GM06990 (cell line): ENCODE results near the gene NAT16.
"Not testable (repeated sequence)": the region's sequence is repeated elsewhere in the genome, so short reads cannot be mapped to it uniquely, and the experiment has no call there.

Experiments
- DNase-seq: peaks from one replicate; pipeline ENCODE4 v3.0.0-alpha.2; 2011; ENCODE audit not compliant: insufficient read length; ENCODE audit errors: extremely low read depth
- H3K27me3 ChIP-seq: replicated peaks from 2 replicates; pipeline ENCODE4 v1.6.0; 2011; ENCODE audit warnings: low read length; ENCODE audit not compliant: control insufficient read depth, insufficient read depth
- H3K36me3 ChIP-seq: 2 replicates; pipeline ENCODE4 v1.5.1; 2011; ENCODE audit warnings: low read length; ENCODE audit not compliant: control insufficient read depth, insufficient read depth
- H3K4me3 ChIP-seq: replicated peaks from 2 replicates; pipeline ENCODE4 v1.5.1; 2011; ENCODE audit warnings: low read depth, mild to moderate bottlenecking, control low read depth, low read length
- TF ChIP-seq, protein P1 (sequence below): IDR thresholded peaks from 2 replicates; pipeline ENCODE4 v1.5.1; 2011; ENCODE audit warnings: low read length, control low read depth, mild to moderate bottlenecking, inconsistent platforms; ENCODE audit not compliant: insufficient read depth, poor library complexity, severe bottlenecking

Gene NAT16

DNA sequence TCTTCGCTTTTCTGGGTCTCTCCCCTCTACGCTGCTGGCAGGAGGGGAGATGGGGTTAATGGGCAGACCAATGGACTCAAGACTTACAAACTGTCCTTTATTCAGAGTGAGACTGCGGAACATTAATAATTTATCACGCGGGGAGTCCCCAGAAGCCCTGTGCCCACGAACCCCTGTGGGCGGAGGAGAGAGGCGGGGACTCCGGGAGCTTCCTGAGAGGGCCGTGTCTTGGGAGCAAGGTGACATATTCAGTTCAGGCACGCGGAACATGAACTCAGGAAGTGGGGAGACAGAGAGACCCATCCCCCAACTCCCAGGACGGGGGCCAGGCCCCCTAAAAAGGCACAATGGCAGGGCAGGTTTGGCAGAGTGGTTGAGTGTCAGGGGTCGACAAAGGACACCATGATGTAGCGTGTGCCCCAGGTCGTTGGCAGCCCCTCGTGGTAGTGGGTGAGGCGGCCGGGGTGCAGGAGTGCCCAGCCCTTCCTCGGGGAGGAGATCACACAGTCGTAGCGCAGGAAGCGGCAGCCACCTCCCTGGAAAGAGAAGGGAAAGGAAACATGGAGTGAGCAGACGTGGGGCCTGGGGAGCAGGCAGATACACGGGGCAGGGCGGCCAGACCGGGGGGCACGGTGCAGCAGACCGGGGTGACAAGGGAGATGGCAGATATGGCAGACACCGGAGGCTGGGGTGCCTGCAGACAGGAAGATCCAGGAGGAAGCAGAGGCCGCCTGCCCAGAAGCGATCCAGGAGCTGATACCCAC is 26.0 kb upstream of the NAT16 start:
- Histone ChIP-seq H3K36me3 (peaks cover 8% of the 10 kb centered on the region), H3K27me3 (no peaks in the 10 kb centered on the region; the same call in 1 of the 2 replicates), H3K4me3 (no peak overlapping the region)
- no peak for DNase-seq
- TF ChIP-seq, protein P1, sequence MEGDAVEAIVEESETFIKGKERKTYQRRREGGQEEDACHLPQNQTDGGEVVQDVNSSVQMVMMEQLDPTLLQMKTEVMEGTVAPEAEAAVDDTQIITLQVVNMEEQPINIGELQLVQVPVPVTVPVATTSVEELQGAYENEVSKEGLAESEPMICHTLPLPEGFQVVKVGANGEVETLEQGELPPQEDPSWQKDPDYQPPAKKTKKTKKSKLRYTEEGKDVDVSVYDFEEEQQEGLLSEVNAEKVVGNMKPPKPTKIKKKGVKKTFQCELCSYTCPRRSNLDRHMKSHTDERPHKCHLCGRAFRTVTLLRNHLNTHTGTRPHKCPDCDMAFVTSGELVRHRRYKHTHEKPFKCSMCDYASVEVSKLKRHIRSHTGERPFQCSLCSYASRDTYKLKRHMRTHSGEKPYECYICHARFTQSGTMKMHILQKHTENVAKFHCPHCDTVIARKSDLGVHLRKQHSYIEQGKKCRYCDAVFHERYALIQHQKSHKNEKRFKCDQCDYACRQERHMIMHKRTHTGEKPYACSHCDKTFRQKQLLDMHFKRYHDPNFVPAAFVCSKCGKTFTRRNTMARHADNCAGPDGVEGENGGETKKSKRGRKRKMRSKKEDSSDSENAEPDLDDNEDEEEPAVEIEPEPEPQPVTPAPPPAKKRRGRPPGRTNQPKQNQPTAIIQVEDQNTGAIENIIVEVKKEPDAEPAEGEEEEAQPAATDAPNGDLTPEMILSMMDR: no peak

DNA sequence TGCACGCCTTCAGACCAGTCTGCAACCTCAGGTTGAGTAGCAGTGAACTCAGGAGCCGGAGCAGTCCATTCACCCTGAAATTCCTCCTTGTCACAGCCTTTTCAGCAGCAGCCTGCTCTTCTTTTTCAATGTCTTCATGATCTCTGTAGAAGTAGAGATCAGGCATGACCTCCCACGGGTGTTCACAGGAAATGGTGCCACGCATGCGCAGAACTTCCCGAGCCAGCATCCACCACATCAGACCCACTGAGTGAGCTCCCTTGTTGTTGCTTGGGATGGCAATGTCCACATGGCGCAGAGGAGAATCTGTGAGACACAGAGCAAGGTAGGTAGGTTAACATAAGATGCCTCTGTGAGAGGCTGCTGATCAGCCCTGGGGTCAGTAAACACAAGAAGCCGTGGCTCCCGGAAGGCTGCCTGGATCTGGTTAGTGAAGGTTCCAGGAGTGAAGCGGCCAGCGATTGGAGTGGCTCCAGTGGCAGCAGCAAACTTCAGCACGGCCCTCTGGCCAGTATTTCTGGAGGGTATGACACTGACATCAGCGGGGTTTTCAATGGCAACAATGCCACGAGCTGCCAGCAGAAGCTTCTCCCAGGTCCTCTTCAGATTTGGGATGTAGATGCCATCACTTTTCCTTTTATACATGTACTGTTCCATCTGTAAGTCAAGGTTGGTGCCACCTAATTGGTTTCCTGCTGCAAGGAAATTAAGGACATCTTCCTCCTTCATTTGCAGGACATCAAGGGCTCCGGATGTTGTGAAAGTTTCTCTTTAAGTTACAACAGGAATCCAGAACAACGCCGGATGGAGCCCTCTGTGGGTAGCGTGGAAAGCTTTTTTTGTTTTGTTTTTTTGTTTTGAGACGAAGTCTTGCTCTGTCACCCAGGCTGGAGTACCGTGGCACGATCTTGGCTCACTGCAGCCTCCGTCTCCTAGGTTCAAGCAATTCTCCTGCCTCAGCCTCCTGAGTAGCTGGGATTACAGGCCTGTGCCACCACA is 23.9 kb upstream of the NAT16 start:
- H3K27me3 ChIP-seq, H3K36me3 ChIP-seq, H3K4me3 ChIP-seq, DNase-seq: not testable (repeated sequence)

DNA sequence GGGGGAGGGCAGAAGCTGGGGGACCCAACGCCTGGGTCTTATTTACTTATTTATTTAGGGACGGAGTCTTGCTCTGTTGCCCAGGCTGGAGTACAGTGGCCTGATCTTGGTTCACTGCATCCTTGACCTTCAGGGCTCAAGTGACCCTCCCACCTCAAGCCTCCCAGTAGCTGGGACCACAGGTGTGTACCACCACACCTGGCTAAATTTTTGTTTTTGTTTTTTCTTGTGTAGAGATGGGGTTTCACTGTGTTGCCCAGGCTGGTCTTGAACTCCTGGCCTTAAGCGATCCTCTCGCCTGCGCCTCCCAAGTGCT is 22.5 kb upstream of the NAT16 start:
- DNase-seq: no peak
- Histone ChIP-seq H3K36me3 (peaks cover 3% of the 10 kb centered on the region; the same call in 1 of the 2 replicates), H3K4me3 (no peak overlapping the region), H3K27me3 (no peaks in the 10 kb centered on the region; the same call in 1 of the 2 replicates)
- TF ChIP-seq, protein P1: no peak

DNA sequence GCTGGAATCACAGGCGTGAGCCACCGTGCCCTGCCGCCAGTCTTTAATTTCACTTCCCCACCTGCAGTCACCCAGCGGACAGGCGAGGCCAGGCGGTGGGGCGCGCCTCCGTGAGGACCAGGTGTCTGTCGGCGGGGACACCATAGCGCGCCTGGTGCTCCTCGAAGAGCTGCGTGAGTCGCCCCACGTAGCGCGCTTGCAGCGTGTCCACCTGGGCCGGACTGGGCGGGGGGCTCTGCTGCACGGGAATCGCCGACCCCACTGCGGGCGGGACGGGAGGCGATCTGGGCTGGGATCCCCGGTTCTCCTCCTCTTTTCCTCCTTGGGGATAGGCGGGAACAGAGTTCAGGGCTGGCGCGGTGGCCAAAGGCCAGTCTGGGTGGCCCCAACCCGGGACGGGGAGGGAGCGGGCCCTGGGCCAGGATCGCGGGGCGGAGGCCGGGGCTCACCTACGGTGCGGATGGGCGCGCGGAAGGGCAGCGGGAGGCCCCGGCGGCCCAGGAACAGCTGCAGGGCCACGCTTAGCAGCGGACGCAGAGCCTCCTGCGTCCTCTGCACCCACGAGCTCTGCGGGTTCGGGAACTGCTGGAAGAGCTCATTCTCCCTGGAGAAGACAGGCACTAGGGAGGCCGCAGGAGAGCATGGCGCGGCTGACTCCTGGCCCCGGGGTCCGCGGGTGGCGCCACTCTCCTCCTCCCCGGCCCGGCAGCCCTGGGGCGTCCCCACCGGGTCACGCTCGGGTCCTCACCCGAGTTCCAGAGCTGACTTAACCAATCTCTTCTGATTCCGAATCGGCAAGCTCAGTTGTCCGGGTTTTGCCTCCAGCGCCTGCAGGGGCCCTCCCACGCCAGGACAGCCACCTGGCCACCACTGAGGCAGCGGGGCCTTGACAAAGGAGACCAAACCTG is 21.9 kb upstream of the NAT16 start:
- TF ChIP-seq, protein P1: no peak
- no peaks in the 10 kb centered on the region; the same call in 1 of the 2 replicates for H3K27me3 ChIP-seq
- H3K4me3 ChIP-seq: no peak overlapping the region
- no peak for DNase-seq
- peaks cover 3% of the 10 kb centered on the region; the same call in 1 of the 2 replicates for H3K36me3 ChIP-seq

DNA sequence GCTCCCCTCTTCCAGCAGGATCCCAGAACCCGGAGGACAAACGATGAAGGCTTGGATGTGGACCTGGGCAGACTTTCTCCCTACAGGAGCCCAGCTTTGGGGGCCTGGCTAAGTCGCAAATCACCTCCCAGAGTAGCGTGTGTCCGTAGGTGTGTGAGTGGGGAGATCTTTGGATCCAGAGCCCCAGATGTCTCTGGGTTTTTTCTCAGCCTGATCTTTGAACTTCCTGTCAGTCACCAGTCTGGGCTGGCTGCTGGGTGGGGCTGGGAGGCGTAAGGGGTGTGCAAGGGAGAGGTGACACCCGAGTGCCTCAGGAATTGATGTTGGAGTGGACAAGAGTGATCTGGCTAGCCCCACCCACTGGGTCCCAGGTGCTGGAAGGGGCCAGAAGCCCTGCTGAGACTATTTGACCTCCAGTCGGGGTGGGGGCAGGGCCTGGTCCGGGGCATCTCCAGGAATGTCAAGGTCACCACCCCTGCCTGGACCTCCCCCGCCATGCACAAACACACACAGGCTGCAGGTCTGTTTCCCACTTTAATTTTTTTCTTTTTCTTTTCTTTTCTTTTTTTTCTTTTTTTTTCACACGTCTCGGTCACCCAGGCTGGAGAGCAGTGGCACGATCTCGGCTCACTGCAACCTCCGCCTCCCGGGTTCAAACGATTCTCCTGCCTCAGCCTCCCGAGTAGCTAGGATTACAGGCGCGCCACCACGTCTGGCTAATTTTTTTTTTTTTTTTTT is 20.9 kb upstream of the NAT16 start, which contains the start of gene MOGAT3:
MOGAT3 (minus strand) TSS at position 175 of the 738 bp plus-strand sequence. CDS start 182 bp downstream, outside the sequence.
- TF ChIP-seq, protein P1: no peak
- no peak for DNase-seq
- Histone ChIP-seq H3K36me3 (no peaks in the 10 kb centered on the region), H3K4me3 (no peak within 1 kb of the TSS), H3K27me3 (no peaks in the 10 kb centered on the region; the same call in 1 of the 2 replicates)
